A549 (cell line): ENCODE data around the gene GBF1. TPM values are rescaled to one million over a fixed set of nuclear protein-coding genes. Genes with fewer than 3 reads are reported as not detected.

Experiments
- ATAC-seq, 2 experiments: fragments of 200-7000 bp in 1 of 2; fragments of >200 bp in 1 of 2; cut with Nextera tagmentation in 1 of 2; cut with Tn5 transposase in 1 of 2; 3 replicates each; pipeline versions ENCODE4 v1.8.0 to v1.9.1; 2018 to 2020; ENCODE audit warnings: mild to moderate bottlenecking in 1 of 2, moderate library complexity in 1 of 2
- CTCF ChIA-PET: fragments of 300-600 bp; sonication (Branson Sonifier 250); formaldehyde crosslinking; extraction: SDS; loops from one replicate; lab custom pipeline; 2021; ENCODE audit warnings: antibody characterized with exemption, inconsistent platforms; lab: Yijun Ruan, JAX
- POLR2A ChIA-PET: fragments of 350-600 bp; formaldehyde crosslinking; extraction: SDS; loops from one replicate; lab custom pipeline; 2021; ENCODE audit warnings: antibody characterized with exemption, inconsistent platforms; lab: Yijun Ruan, JAX
- DNase-seq, 2 experiments: peaks; one replicate each; pipeline versions ENCODE4 v3.0.0 to v3.0.0-alpha.2; 2011 to 2016; ENCODE audit warnings: low read depth in 1 of 2, low spot score in 1 of 2
- FAIRE-seq: peaks from 2 replicates; lab custom pipeline; 2011; peaks lifted over from hg19 to GRCh38; lab: Jason Lieb, UNC
- H3K27ac ChIP-seq, 2 experiments: fragments of >200 bp; sonication (Bioruptor Twin); formaldehyde crosslinking; 3 replicates each; pipeline ENCODE4 v1.5.1; 2016 to 2017
- H3K4me1 ChIP-seq: fragments of >200 bp; sonication (Bioruptor Twin); formaldehyde crosslinking; 3 replicates; pipeline ENCODE4 v1.6.1; 2016
- H3K4me2 ChIP-seq: fragments of >200 bp; sonication (Bioruptor Twin); formaldehyde crosslinking; 3 replicates; pipeline ENCODE4 v1.6.1; 2016
- H3K4me3 ChIP-seq: fragments of >200 bp; sonication (Bioruptor Twin); formaldehyde crosslinking; 3 replicates; pipeline ENCODE4 v1.5.1; 2016
- H3K9me3 ChIP-seq: fragments of >200 bp; sonication (Bioruptor Twin); formaldehyde crosslinking; 3 replicates; pipeline ENCODE4 v1.6.1; 2016
- ESRRA ChIP-seq: fragments of 150-350 bp; IDR thresholded peaks from 2 replicates; pipeline ENCODE4 v1.6.1; 2014; ENCODE audit warnings: mild to moderate bottlenecking, low read length, borderline replicate concordance
- FOSB ChIP-seq: fragments of 250-450 bp; sonication (Bioruptor Pico); IDR thresholded peaks from 2 replicates; pipeline ENCODE4 v1.5.0; 2020; ENCODE audit warnings: mild to moderate bottlenecking, moderate library complexity
- GATA3 ChIP-seq: IDR thresholded peaks from 2 replicates; pipeline ENCODE4 v1.6.1; 2012; ENCODE audit warnings: borderline replicate concordance
- MAFK ChIP-seq: fragments of 450-650 bp; IDR thresholded peaks from 2 replicates; pipeline ENCODE4 v1.6.1; 2014; ENCODE audit not compliant: partially characterized antibody
- NPAS2 ChIP-seq: fragments of 250-450 bp; sonication (Bioruptor Pico); IDR thresholded peaks from 2 replicates; pipeline ENCODE4 v1.8.0; 2022; ENCODE audit warnings: mild to moderate bottlenecking, moderate library complexity, borderline replicate concordance
- NR3C1 ChIP-seq: fragments of >200 bp; sonication (Bioruptor Twin); formaldehyde crosslinking; IDR thresholded peaks from 3 replicates; pipeline ENCODE4 v1.6.1; 2017
- POLR2AphosphoS2 ChIP-seq: conservative IDR thresholded peaks from 2 replicates; pipeline ENCODE4 v1.6.1; 2012; ENCODE audit warnings: low read length, improper control_type of control experiment, inconsistent platforms
- RARB ChIP-seq: fragments of 250-450 bp; sonication (Bioruptor Pico); IDR thresholded peaks from 2 replicates; pipeline ENCODE4 v1.8.0; 2021; ENCODE audit warnings: mild to moderate bottlenecking, moderate library complexity
- SMC3 ChIP-seq: fragments of >200 bp; sonication (Bioruptor Twin); formaldehyde crosslinking; IDR thresholded peaks from 3 replicates; pipeline ENCODE4 v1.6.1; 2018; ENCODE audit warnings: inconsistent platforms
- TP53 ChIP-seq: fragments of 250-450 bp; sonication (Bioruptor Pico); IDR thresholded peaks from 2 replicates; pipeline ENCODE4 v1.5.0; 2021; ENCODE audit warnings: mild to moderate bottlenecking, moderate library complexity
- ZFP36 ChIP-seq: fragments of 450-650 bp; IDR thresholded peaks from 2 replicates; pipeline ENCODE4 v1.6.1; 2014; ENCODE audit warnings: borderline replicate concordance; ENCODE audit not compliant: partially characterized antibody
- WGBS: methylation state at CpG from one replicate; pipeline ENCODE4 v1.1.6; 2017; ENCODE audit errors: missing lambda C conversion rate; 5-methylcytosine and 5-hydroxymethylcytosine counted together
- polyA plus RNA-seq, 4 experiments: library from polyadenylated mRNA; depleted of rRNA in 3 of 4; stranded (reverse); fragments of >200 nt; fragmentation: RNase III in 1 of 4; extraction: RNeasy Plus Mini Kit Qiagen cat#74134 plus additional on column Dnase treatment in 1 of 4; gene quantifications; 2 replicates in 3 of 4; 3 replicates in 1 of 4; pipeline ENCODE4 v1.2.3, GENCODE V29; 2011 to 2017
- TF ChIP-seq, protein P1 (sequence below): fragments of 200-600 bp; sonication (generic); IDR thresholded peaks from 2 replicates; pipeline ENCODE4 v1.6.1; 2016; ENCODE audit warnings: antibody characterized with exemption, mild to moderate bottlenecking, moderate library complexity
- TF ChIP-seq, protein P2 (sequence below): fragments of 250-450 bp; sonication (Bioruptor Pico); IDR thresholded peaks from 2 replicates; pipeline ENCODE4 v1.5.0; 2020; ENCODE audit warnings: low read depth, mild to moderate bottlenecking, moderate library complexity
- TF ChIP-seq, protein P3 (sequence below): IDR thresholded peaks from 2 replicates; pipeline ENCODE4 v1.6.1; 2012; ENCODE audit warnings: low read depth, borderline replicate concordance

Gene GBF1
- polyA plus RNA-seq, 2 of the 4 experiments (the other 2 are of a cell fraction), result 20.4 to 21.3 TPM

DNA sequence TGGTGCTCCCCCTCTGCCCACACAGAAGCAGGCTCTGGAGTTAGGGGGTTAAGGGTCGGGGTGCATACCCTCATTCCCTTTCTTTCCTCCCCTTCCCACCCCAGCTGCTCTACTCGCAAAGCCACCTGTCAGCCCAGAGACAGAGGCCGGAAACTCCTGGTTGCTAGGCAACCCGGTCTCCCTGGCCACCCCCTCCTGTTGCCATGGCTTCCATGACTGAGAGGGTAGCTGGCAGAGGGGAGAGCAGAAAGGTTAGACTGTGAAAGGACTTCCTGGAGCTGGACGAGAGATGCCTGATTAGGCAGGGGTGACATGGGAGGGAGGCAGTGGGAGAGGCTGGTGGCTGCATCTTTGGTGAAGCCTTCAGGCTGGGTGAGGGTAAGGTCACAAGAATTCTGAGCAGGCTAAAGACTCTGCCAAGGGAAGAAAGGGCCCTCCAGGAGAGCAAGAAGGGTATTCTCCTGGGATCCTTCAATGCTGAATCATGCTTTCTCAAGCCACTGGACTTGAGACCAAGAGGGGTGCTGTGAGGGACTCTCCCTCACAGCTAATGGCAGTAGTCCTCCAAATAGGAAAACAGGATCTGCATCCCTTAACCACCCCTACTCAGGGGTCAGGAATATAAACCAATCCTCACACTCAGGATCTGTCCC is 167.8 kb downstream of the GBF1 start (continued):
- TF ChIP-seq, protein P1, sequence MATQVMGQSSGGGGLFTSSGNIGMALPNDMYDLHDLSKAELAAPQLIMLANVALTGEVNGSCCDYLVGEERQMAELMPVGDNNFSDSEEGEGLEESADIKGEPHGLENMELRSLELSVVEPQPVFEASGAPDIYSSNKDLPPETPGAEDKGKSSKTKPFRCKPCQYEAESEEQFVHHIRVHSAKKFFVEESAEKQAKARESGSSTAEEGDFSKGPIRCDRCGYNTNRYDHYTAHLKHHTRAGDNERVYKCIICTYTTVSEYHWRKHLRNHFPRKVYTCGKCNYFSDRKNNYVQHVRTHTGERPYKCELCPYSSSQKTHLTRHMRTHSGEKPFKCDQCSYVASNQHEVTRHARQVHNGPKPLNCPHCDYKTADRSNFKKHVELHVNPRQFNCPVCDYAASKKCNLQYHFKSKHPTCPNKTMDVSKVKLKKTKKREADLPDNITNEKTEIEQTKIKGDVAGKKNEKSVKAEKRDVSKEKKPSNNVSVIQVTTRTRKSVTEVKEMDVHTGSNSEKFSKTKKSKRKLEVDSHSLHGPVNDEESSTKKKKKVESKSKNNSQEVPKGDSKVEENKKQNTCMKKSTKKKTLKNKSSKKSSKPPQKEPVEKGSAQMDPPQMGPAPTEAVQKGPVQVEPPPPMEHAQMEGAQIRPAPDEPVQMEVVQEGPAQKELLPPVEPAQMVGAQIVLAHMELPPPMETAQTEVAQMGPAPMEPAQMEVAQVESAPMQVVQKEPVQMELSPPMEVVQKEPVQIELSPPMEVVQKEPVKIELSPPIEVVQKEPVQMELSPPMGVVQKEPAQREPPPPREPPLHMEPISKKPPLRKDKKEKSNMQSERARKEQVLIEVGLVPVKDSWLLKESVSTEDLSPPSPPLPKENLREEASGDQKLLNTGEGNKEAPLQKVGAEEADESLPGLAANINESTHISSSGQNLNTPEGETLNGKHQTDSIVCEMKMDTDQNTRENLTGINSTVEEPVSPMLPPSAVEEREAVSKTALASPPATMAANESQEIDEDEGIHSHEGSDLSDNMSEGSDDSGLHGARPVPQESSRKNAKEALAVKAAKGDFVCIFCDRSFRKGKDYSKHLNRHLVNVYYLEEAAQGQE, result no peak
- TF ChIP-seq, all 56 proteins: peak for 0

DNA sequence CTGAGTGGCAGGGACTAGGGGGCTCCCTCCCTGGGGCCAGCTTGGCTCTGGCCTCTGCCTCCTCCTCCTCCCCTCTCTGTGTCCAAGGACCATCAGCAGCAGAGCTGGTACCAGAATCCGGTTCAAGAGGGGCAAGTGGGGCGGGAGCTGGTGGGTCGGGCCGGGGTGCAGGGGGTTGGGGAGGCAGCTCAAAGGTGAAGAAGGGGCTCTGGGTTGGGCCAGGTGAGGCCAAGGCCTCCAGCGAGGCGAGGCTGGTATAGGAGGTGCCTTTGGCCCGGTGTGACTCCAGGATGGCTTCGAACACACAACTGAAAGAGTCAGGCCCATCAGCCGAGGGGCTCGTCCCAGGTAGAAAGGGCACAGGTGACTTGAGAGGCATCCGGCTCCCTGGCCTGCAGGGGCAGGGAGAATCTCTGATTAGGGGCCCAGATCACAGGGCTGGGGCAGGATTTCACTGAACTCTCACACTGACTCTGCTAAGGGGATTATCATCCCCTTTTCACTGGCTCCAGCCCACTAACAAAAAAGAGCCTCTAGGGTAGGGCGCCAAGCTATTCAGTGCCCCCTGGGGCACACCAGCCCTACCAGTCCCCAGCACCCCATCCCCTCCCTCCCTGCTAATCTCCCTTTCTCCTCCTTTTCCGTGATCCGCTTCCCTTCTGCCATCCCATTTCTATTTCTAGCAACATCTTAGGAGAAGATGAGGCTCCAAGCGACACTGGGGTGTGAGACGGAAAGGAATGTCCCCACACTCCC is 168.7 kb downstream of the GBF1 start:
- no peak for ATAC-seq
- H3K9me3 ChIP-seq, result no peaks in the 10 kb centered on the region
- no peak for FAIRE-seq
- WGBS, result 70% methylated on average over 11 of the region's 16 CpGs
- no peak overlapping the region for H3K4me3 ChIP-seq
- peaks cover 4% of the 10 kb centered on the region; the same call in 2 of the 3 replicates for H3K4me1 ChIP-seq
- H3K27ac ChIP-seq, result no peak overlapping the region
- TF ChIP-seq, protein P2, sequence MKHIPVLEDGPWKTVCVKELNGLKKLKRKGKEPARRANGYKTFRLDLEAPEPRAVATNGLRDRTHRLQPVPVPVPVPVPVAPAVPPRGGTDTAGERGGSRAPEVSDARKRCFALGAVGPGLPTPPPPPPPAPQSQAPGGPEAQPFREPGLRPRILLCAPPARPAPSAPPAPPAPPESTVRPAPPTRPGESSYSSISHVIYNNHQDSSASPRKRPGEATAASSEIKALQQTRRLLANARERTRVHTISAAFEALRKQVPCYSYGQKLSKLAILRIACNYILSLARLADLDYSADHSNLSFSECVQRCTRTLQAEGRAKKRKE (CRISPR knock-in tag), result no peak
- no peak for TF ChIP-seq TP53 (CRISPR knock-in tag)
- no peak for TF ChIP-seq MAFK
- H3K4me2 ChIP-seq, result no peak overlapping the region
- ChIA-PET CTCF (interaction anchor here (1.0 to 7.7 kb wide), 8 partner anchors 8 to 245 kb away, joined by 3 to 90 read pairs (median 25); partner anchors contain the start of genes FBXL15 and NFKB2), POLR2A (no interaction called here)
- no peak for DNase-seq

DNA sequence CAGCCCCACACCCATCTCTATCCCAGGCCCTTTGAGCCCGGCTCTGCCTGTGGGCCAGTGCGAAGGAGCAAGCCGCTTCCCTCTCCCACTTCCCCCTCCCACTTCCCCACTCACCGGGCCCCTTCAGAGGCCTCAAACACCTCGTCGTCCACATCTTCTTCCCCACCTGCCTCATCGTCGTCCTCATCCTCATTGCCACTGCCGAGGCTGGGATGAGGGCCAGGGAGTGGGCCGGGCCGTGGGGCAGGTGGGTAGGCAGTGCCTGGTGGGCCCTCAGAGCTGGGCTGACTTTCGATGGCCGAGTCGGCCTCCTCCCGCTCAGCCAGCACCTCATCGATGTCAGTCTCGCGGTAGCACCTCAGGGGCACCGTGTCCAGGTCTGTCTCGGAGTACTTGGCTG is 169.4 kb downstream of the GBF1 start:
- TF ChIP-seq ESRRA, result no peak
- TF ChIP-seq TP53 (CRISPR knock-in tag), result no peak
- no peak for TF ChIP-seq POLR2AphosphoS2
- TF ChIP-seq NPAS2, result no peak
- no peak for TF ChIP-seq GATA3
- TF ChIP-seq, protein P3, sequence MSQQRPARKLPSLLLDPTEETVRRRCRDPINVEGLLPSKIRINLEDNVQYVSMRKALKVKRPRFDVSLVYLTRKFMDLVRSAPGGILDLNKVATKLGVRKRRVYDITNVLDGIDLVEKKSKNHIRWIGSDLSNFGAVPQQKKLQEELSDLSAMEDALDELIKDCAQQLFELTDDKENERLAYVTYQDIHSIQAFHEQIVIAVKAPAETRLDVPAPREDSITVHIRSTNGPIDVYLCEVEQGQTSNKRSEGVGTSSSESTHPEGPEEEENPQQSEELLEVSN, result no peak
- no peak for TF ChIP-seq FOSB (CRISPR knock-in tag)
- no peak for TF ChIP-seq RARB (CRISPR knock-in tag)
- TF ChIP-seq SMC3, result no peak
- no peak for TF ChIP-seq NR3C1
- TF ChIP-seq ZFP36, result no peak
- Histone ChIP-seq H3K4me2 (no peak overlapping the region), H3K27ac (no peak overlapping the region), H3K9me3 (no peaks in the 10 kb centered on the region), H3K4me3 (no peak overlapping the region), H3K4me1 (peaks cover 10% of the 10 kb centered on the region; the same call in 2 of the 3 replicates)
- no peak for DNase-seq
- ChIA-PET POLR2A (no interaction called here), CTCF (interaction anchor here (0.9 to 7.7 kb wide), 6 partner anchors 11 to 245 kb away, joined by 3 to 90 read pairs (median 6); no protein-coding TSS in a partner anchor)
- no peak for FAIRE-seq
- WGBS, result 57% methylated on average over 11 of the region's 20 CpGs
- no peak for ATAC-seq
